Breast epithelium (tissue), 4 donors: Measurements from ENCODE around the gene GAD2. TPM values are rescaled to one million over a fixed set of nuclear protein-coding genes. Genes with fewer than 3 reads are reported as not detected.

Experiments
- DNase-seq, 2 donors: peaks; one replicate each; pipeline ENCODE4 v3.0.0-alpha.2; 2019; ENCODE audit warnings: low spot score in 2 of 2
- H3K27ac ChIP-seq, 2 donors: fragments of 200-600 bp; sonication (generic) in 1 of 2; one replicate each; pipeline ENCODE4 v1.5.1; 2016 to 2019; ENCODE audit warnings: mild to moderate bottlenecking in 1 of 2
- H3K27me3 ChIP-seq, 2 donors: fragments of 200-600 bp; sonication (generic) in 1 of 2; one replicate each; pipeline versions ENCODE4 v1.5.1 to v1.6.0; 2017 to 2019; ENCODE audit warnings: control low read depth in 1 of 2, mild to moderate bottlenecking in 1 of 2
- H3K36me3 ChIP-seq: fragments of 200-600 bp; one replicate; pipeline ENCODE4 v1.5.1; 2019
- H3K4me1 ChIP-seq, 2 donors: fragments of 200-600 bp; sonication (generic); one replicate each; pipeline ENCODE4 v1.5.1; 2016 to 2019; ENCODE audit warnings: control low read depth in 1 of 2
- H3K4me3 ChIP-seq, 3 donors: fragments of 200-600 bp; sonication (generic); 1 replicate in 2 of 3; 2 replicates in 1 of 3; pipeline ENCODE4 v1.5.1; 2016 to 2019; ENCODE audit warnings: mild to moderate bottlenecking in 3 of 3, moderate library complexity in 2 of 3
- H3K9me3 ChIP-seq, 2 donors: fragments of 200-600 bp; sonication (generic) in 1 of 2; one replicate each; pipeline ENCODE4 v1.5.1; 2016 to 2019; ENCODE audit warnings: control low read depth in 1 of 2
- CTCF ChIP-seq, 3 donors: fragments of 450-650 bp; IDR thresholded peaks; one replicate each; pipeline ENCODE4 v1.5.1; 2016 to 2017; ENCODE audit warnings: antibody characterized with exemption in 3 of 3, mild to moderate bottlenecking in 3 of 3, moderate library complexity in 3 of 3
- POLR2A ChIP-seq: fragments of 450-650 bp; IDR thresholded peaks from one replicate; pipeline ENCODE4 v1.6.1; 2016; ENCODE audit warnings: antibody characterized with exemption, mild to moderate bottlenecking, moderate library complexity
- POLR2AphosphoS5 ChIP-seq, 3 donors: sonication (generic); formaldehyde crosslinking; IDR thresholded peaks; one replicate each; pipeline ENCODE4 v1.6.1; 2017; ENCODE audit warnings: antibody characterized with exemption in 3 of 3
- intact Hi-C: fragments of 100-400 bp; cut with DNase I; formaldehyde crosslinking; loops from one replicate; pipeline ENCODE4 v1.15.1; 2023; ENCODE audit warnings: low total_unique reads
- total RNA-seq, 3 donors: library from RNA; depleted of rRNA; stranded (reverse); fragments of >200 nt; gene quantifications; one replicate each; pipeline ENCODE4 v1.1.0, GENCODE V29; 2016

The GAD2 gene
- total RNA-seq, 3 donors from 2014 or later, result not detected

DNA sequence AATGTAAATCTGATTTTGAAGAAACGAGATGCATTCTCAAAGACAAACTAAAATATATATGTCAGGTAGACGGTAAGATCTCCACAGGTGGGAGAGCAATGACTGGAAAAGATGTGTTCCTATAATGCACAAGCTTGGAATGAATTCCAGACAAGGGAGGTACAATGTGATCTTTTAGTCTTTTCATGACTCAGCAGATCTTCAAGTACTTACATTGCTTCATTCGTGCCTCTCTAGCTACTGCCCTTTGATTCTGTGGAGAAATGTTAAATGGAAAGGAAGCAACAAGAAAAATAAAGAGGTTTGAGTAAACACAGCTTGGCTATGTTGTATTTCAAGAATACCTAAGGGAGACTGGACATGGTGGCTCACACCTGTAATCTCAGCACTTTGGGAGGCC is 106.6 kb downstream of the GAD2 start:
- no peak overlapping the region for H3K27ac ChIP-seq
- no peak overlapping the region for H3K4me3 ChIP-seq
- DNase-seq, result no peak
- H3K27me3 ChIP-seq, result no peaks in the 10 kb centered on the region
- H3K4me1 ChIP-seq, result no peaks in the 10 kb centered on the region
- TF ChIP-seq POLR2A, result no peak
- TF ChIP-seq CTCF (IDR thresholded peaks at IDR 0.05), result no peak
- TF ChIP-seq POLR2AphosphoS5 (IDR thresholded peaks at IDR 0.05), result no peak
- intact Hi-C loops, result no loop called here
- no peaks in the 10 kb centered on the region for H3K36me3 ChIP-seq
- no peaks in the 10 kb centered on the region for H3K9me3 ChIP-seq

DNA sequence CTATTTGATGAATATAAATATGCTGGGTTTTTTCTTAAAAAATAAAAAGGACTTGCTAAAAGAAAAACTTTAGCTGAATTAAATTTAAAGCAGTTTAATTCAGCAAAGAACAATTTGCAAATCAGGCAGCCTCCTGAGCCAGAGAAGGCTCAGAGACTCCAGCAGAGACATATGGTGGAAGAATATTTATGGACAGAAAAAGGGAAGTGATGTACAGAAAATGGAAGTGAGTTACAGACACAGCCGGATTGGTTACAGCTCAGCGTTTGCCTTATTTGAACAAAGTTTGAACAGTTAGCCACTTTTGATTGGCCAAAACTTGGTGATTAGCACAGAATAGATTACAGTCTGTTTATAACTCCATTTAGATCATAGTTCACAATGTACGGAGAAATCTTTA is 110.3 kb downstream of the GAD2 start:
- no peak for DNase-seq
- no peak for TF ChIP-seq POLR2A
- TF ChIP-seq POLR2AphosphoS5 (IDR thresholded peaks at IDR 0.05), result no peak
- TF ChIP-seq CTCF (IDR thresholded peaks at IDR 0.05), result no peak
- H3K9me3 ChIP-seq, result no peaks in the 10 kb centered on the region
- H3K4me3 ChIP-seq, result no peak overlapping the region
- H3K4me1 ChIP-seq, result no peaks in the 10 kb centered on the region
- no peaks in the 10 kb centered on the region for H3K27me3 ChIP-seq
- no peaks in the 10 kb centered on the region for H3K36me3 ChIP-seq
- H3K27ac ChIP-seq, result no peak overlapping the region
- intact Hi-C loops, result no loop called here

- no peaks in the 10 kb centered on the region for H3K4me1 ChIP-seq
- H3K27me3 ChIP-seq, result no peaks in the 10 kb centered on the region
- no peak for DNase-seq
- no peaks in the 10 kb centered on the region for H3K9me3 ChIP-seq
- no peak overlapping the region for H3K4me3 ChIP-seq
- no peak overlapping the region for H3K27ac ChIP-seq
- no peaks in the 10 kb centered on the region for H3K36me3 ChIP-seq
- no peak for TF ChIP-seq CTCF (IDR thresholded peaks at IDR 0.05)
- no peak for TF ChIP-seq POLR2A
- no peak for TF ChIP-seq POLR2AphosphoS5 (IDR thresholded peaks at IDR 0.05)
- intact Hi-C loops, result no loop called here
Measured at GRCh38 chr10:26327811-26328210, 111.2 kb downstream of the GAD2 start.

DNA sequence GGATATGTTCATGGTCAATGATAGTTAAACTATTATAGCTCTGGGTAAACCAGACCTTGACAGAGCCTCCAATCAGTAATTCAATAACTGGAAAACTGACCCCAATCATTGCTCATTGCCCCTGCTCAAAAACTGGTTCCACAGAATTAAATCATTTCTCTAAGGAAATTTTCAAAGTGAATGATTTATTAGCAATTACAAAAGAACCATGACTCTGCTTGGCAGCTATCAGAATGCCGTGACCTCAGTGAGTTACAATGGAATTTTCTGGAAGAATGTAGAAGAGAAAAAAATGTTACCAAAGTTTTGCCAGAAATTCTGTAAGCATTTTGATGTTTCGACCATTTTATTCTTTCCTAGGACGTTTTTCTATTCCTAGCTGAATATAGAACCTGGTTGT is 114.8 kb downstream of the GAD2 start:
- H3K4me3 ChIP-seq, result no peak overlapping the region
- H3K36me3 ChIP-seq, result no peaks in the 10 kb centered on the region
- H3K27ac ChIP-seq, result no peak overlapping the region
- intact Hi-C loops, result no loop called here
- H3K4me1 ChIP-seq, result no peaks in the 10 kb centered on the region
- peaks cover 0 to 16% of the 10 kb centered on the region in 2 donors for H3K9me3 ChIP-seq
- no peaks in the 10 kb centered on the region for H3K27me3 ChIP-seq
- DNase-seq, result no peak
- no peak for TF ChIP-seq CTCF (IDR thresholded peaks at IDR 0.05)

- no peak for DNase-seq
- TF ChIP-seq POLR2A, result no peak
- no peak for TF ChIP-seq CTCF (IDR thresholded peaks at IDR 0.05)
- H3K4me3 ChIP-seq, result no peak overlapping the region
- H3K4me1 ChIP-seq, result no peaks in the 10 kb centered on the region
- no peaks in the 10 kb centered on the region for H3K36me3 ChIP-seq
- intact Hi-C loops, result no loop called here
- H3K27ac ChIP-seq, result no peak overlapping the region
- H3K27me3 ChIP-seq, result no peaks in the 10 kb centered on the region
- peaks cover 0 to 16% of the 10 kb centered on the region in 2 donors for H3K9me3 ChIP-seq
Measured at GRCh38 chr10:26334232-26334931, 117.8 kb downstream of the GAD2 start.
